ENCODE measurements around the gene ZNF587B.
"Not testable (repeated sequence)": the region's sequence is repeated elsewhere in the genome, so short reads cannot be mapped to it uniquely, and the experiment has no call there.

Gene ZNF587B

DNA sequence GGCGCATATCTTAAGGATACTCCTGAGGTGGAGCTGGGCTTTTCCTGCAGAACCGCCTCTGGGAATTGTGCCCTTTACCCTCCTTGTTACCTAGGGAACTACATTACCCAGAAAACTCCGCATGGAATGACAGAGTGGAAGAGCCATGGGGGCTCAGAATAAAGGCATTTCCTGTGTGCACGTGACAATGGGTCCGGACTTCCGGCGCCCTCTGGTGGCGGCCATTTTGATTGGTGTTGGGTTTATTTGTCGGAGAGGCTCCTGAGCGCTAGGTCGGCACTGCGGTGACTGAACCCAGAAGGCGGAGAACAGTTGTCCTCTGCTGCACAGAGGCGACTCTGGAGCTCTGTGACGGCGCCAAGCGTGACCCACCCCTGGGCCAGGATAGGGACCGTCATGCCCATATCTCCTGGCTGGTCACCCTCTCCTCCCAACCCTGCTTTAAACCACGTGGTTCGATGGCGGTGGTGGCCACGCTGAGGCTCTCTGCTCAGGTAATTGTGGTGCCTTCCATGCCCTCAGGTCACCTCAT lies at the start of gene ZNF587B:
Gene ZNF587B, plus strand, starts transcription at position 229 of the 532 bp plus-strand sequence. Its CDS starts 230 bp downstream, at position 459.
- TF ChIP-seq, protein P1, sequence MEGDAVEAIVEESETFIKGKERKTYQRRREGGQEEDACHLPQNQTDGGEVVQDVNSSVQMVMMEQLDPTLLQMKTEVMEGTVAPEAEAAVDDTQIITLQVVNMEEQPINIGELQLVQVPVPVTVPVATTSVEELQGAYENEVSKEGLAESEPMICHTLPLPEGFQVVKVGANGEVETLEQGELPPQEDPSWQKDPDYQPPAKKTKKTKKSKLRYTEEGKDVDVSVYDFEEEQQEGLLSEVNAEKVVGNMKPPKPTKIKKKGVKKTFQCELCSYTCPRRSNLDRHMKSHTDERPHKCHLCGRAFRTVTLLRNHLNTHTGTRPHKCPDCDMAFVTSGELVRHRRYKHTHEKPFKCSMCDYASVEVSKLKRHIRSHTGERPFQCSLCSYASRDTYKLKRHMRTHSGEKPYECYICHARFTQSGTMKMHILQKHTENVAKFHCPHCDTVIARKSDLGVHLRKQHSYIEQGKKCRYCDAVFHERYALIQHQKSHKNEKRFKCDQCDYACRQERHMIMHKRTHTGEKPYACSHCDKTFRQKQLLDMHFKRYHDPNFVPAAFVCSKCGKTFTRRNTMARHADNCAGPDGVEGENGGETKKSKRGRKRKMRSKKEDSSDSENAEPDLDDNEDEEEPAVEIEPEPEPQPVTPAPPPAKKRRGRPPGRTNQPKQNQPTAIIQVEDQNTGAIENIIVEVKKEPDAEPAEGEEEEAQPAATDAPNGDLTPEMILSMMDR (IDR thresholded peaks at IDR 0.05; ENCODE audit: low read depth, low read length): peak; percentile 19
- DNase-seq (ENCODE audit: extremely low read depth, low read depth): no peak

DNA sequence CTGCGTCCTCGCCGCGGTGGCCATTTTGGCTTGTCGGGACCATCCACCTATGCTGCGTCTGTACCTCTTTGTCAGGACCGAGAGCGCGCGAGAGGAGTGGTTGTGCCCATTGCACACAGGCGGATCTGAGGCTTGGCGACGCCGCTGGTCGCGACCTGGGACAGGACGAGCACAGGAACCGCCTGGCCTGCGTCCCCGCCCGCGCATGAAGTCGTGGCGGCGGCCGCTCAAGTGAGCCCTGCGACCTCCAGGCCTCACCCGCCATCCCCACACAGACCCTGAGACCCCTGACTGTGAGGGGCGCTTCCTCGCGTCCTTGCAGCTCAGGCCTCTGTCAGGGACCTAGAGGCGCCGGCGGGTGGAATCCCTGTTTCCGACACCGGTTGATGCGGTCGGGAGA lies 43.8 kb upstream of the ZNF587B start:
- TF ChIP-seq, protein P1 (IDR thresholded peaks at IDR 0.05; ENCODE audit: low read depth, low read length): no peak
- DNase-seq (ENCODE audit: extremely low read depth, low read depth): no peak

DNA sequence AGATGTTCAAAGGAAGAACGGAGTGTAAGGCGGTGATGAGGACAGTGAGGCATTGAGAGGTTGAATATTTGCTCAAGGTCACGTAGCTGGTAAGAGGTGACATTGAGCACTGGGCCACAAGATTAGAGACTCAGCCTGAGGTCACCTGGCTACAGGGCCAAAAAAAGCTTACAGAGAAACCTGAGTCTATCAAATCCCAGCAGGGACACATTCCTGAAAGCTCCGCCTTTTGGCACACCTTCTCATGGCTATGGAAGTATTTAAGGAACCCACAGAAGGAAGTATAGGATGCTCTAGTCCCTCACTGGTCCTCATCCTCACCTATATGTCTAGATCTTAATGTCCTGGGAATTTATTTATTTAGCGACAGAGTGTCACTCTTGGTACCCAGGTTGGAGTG lies 43.2 kb upstream of the ZNF587B start:
- DNase-seq (ENCODE audit: extremely low read depth, low read depth): no peak
- TF ChIP-seq, protein P1 (IDR thresholded peaks at IDR 0.05; ENCODE audit: low read depth, low read length): no peak

DNA sequence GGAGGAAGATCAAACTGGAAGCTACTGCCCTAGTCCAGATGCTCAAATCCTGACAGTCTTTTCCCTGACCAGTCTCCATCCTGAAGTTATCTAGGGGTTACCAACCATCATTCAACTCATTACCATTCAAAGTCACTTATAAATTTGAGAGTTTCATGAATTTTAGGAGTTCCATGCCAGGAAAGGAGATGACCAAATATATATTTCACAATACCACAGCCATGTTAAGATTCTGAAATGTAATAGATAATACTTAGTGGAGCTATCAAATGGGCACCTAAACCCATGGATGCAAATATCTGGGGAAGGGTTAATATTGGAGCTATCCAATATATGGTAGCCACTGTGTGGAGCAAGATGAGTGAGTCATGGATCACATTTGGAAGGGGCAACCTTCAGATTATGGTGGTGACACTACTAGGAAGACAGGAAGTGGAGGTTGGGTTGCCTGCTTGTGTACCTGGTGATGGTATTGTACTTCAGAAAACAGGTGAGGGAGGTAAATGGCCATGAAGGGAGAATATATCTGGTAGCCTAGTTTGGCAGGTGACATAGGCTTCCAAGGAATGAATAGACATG lies 41.9 kb upstream of the ZNF587B start:
- no peak for DNase-seq (ENCODE audit: extremely low read depth, low read depth)
- TF ChIP-seq, protein P1 (IDR thresholded peaks at IDR 0.05; ENCODE audit: low read depth, low read length): no peak

DNA sequence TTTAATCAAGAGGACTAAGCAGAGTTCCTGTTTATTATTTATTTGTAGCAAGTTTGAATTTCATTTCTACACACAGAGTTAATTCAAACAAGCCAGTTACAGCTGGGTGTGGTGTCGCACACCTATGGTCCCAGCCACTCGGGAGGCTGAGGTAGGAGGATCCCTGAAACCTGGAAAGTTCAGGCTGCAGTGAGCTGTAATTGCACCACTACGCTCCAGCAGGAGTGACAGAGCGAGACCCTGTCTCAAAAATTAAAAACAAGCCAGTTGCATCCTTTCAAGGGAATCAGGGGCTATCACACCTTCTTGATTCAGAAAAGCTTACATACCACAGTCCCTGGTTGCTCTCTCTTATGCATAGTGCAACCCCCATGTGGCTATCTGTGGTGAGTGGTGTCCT lies 40.8 kb upstream of the ZNF587B start:
- DNase-seq (ENCODE audit: extremely low read depth, low read depth): no peak
- TF ChIP-seq, protein P1 (IDR thresholded peaks at IDR 0.05; ENCODE audit: low read depth, low read length): no peak

DNA sequence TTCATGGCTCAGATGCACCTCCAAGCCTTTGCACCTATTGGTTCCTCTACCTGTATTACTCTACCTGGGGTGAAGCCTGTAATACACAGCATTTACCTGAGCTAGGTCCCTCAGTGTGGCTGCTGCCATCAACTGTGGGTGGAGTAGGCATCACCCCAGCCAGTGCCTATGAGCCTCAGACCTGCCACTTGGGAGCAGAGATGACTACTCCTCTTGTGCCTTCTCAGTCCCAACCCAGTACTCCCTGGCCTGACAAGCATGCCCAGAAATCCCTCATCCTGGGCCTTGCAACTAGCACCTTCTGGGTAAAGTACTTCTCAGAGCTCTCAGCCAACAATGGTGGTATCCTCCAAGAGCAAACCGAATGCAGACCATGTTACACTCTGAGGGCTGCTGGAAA lies 33.5 kb upstream of the ZNF587B start:
- not testable (repeated sequence) for DNase-seq (ENCODE audit: extremely low read depth, low read depth)

DNA sequence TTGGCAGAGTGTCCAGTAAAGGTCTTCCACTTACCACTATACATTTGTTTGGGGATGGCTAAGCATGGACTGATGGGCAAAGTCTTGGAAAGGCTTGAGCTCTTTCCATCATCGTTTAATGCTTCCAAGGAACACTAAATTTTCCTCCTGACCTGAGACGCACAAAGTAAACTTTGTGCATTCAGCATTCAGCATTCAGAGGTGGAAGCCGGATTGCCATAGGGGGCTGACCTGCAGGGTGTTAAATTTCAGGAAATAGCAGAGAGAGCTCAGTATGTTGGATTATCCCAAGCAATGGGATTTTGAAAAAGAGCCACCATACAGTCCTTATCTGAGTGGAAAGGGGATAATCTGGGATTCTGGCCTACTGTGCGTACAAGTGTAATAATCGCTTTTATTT lies 29.4 kb upstream of the ZNF587B start:
- no peak for DNase-seq (ENCODE audit: extremely low read depth, low read depth)

More for the DNA sequence above, 29.4 kb upstream of the ZNF587B start:
- TF ChIP-seq, protein P1 (IDR thresholded peaks at IDR 0.05; ENCODE audit: low read depth, low read length): no peak
